ENCODE data around the gene NELFA. TPM values are rescaled to one million over a fixed set of nuclear protein-coding genes. Genes with fewer than 3 reads are reported as not detected.

NELFA gene
- polyA plus RNA-seq, 1 experiment = 9.3 TPM

DNA sequence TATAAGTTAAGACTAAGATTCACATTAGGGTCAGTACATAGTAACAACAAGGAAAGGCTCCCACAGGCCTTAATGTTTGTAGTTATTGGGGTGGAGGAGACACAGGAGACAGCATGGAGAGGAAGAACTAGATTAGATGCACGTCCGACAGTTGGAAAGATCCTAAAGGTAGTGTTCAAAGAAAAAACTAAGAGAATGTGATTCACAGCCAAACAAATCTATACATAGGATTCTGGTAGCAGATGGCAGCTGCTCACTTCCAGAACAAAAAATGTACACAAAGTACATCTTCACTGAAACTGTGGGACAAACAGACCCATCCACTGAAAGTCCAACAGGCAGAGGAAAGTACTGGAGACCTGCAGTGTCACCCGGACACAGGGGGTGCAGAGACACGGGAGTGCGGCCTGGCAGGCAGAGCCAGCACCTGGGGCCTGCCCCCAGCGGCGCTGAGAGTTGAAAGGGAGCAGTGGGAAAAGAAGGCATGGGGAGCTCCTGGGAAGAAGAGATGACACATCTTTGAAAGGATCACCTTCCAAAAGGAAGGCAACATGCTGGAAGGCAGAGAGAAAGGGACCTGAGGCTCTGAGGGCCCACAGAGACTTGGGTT, 40.0 kb downstream of the NELFA start:
- no peaks in the 10 kb centered on the region for H3K27me3 ChIP-seq (ENCODE audit: control insufficient read depth, insufficient read depth, low read length)
- POLR2A ChIA-PET = no interaction called here
- CTCF ChIA-PET = no interaction called here
- no peak overlapping the region for H3K27ac ChIP-seq (ENCODE audit: low read depth, low read length)
- no peak overlapping the region for H3K4me3 ChIP-seq (ENCODE audit: low read depth, low read length)
- TF ChIP-seq, protein P1, sequence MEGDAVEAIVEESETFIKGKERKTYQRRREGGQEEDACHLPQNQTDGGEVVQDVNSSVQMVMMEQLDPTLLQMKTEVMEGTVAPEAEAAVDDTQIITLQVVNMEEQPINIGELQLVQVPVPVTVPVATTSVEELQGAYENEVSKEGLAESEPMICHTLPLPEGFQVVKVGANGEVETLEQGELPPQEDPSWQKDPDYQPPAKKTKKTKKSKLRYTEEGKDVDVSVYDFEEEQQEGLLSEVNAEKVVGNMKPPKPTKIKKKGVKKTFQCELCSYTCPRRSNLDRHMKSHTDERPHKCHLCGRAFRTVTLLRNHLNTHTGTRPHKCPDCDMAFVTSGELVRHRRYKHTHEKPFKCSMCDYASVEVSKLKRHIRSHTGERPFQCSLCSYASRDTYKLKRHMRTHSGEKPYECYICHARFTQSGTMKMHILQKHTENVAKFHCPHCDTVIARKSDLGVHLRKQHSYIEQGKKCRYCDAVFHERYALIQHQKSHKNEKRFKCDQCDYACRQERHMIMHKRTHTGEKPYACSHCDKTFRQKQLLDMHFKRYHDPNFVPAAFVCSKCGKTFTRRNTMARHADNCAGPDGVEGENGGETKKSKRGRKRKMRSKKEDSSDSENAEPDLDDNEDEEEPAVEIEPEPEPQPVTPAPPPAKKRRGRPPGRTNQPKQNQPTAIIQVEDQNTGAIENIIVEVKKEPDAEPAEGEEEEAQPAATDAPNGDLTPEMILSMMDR (IDR thresholded peaks at IDR 0.05; ENCODE audit: low read depth, low read length) = no peak
- no peaks in the 10 kb centered on the region for H3K9me3 ChIP-seq (ENCODE audit: control insufficient read depth, insufficient read depth, low read length)
- no peak for DNase-seq (ENCODE audit: low read depth, low spot score)

DNA sequence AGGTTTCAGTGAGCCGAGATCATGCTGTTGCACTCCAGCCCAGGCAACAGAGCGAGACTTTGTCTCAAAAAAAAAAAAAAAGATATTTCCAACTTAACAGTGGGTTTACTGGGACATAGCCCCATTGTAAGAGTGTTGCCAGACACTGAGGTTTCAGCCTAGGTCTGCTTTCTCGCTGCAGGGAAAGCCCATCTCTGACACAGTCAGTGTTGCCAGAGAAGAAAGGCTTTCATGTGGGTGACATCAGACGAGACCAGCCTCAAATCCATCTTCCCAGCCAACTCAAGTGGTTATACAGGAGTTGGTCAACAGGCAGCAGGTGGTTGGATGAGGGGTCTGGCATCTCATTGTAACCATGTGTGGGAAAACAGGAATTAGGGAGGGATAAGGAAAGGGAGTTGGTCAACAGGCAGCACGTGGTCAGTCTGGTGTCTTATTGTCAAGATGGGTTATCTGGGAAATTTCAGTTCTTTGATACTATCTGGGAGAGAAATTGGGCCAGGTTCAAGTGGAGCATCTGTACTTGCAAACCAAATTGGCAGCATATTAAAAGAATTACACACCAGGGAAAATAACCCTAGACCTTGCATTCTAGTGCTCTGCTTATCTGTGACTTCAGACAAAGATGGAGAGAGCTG, 41.1 kb downstream of the NELFA start:
- H3K27ac ChIP-seq (ENCODE audit: low read depth, low read length) = no peak overlapping the region
- ChIA-PET CTCF (no interaction called here), POLR2A (no interaction called here)
- H3K9me3 ChIP-seq (ENCODE audit: control insufficient read depth, insufficient read depth, low read length) = no peaks in the 10 kb centered on the region
- no peak for DNase-seq (ENCODE audit: low read depth, low spot score)
- TF ChIP-seq, protein P1 (IDR thresholded peaks at IDR 0.05; ENCODE audit: low read depth, low read length) = no peak
- H3K4me3 ChIP-seq (ENCODE audit: low read depth, low read length) = no peak overlapping the region
- H3K27me3 ChIP-seq (ENCODE audit: control insufficient read depth, insufficient read depth, low read length) = no peaks in the 10 kb centered on the region

DNA sequence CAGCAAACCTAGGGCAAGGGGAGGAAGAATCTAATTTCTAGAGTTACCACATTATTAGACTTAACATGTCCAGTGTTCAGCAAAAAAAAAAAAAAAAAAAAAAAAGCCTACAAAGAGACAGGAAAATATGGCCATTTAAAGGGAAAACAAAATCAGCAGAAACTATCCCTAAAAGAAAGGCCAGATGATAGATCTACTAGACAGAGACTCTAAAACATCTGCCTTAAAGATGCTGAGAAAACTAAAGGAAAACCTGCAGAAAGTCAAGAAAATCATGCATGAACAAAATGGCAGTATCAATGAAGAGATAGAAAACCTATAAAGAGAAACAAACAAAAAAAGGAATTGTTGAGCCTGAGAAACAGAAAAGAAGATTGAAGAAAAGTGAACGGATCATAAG, 43.8 kb downstream of the NELFA start:
- no peaks in the 10 kb centered on the region for H3K27me3 ChIP-seq (ENCODE audit: control insufficient read depth, insufficient read depth, low read length)
- H3K4me3 ChIP-seq (ENCODE audit: low read depth, low read length) = no peak overlapping the region
- ChIA-PET POLR2A (no interaction called here), CTCF (no interaction called here)
- TF ChIP-seq, protein P1 (IDR thresholded peaks at IDR 0.05; ENCODE audit: low read depth, low read length) = no peak
- no peak overlapping the region for H3K27ac ChIP-seq (ENCODE audit: low read depth, low read length)
- no peaks in the 10 kb centered on the region for H3K9me3 ChIP-seq (ENCODE audit: control insufficient read depth, insufficient read depth, low read length)
- no peak for DNase-seq (ENCODE audit: low read depth, low spot score)

DNA sequence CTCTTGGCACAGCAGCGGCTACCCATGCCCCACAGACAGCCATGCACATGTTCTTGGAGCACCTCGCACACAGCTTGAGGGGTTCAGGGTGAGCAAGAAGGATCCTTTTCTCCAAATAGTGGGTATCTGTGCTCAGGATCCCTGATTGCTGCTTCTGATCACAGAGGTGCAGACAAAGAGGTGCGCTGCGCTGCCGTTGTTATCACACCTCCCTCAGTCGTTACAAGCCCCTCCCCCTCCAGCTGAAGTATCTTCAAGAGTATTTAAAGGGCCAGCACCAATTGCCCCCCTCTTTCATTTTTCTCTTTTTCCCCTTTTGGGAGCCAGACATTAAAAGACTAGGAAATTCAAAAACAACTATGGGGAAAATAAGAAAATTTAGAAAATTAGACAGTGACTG, 44.3 kb downstream of the NELFA start:
- Histone ChIP-seq H3K9me3 (ENCODE audit: control insufficient read depth, insufficient read depth, low read length) (no peaks in the 10 kb centered on the region), H3K27me3 (ENCODE audit: control insufficient read depth, insufficient read depth, low read length) (no peaks in the 10 kb centered on the region), H3K27ac (ENCODE audit: low read depth, low read length) (no peak overlapping the region), H3K4me3 (ENCODE audit: low read depth, low read length) (no peak overlapping the region)
- POLR2A ChIA-PET = no interaction called here
- TF ChIP-seq, protein P1 (IDR thresholded peaks at IDR 0.05; ENCODE audit: low read depth, low read length) = no peak
- CTCF ChIA-PET = no interaction called here
- no peak for DNase-seq (ENCODE audit: low read depth, low spot score)

DNA sequence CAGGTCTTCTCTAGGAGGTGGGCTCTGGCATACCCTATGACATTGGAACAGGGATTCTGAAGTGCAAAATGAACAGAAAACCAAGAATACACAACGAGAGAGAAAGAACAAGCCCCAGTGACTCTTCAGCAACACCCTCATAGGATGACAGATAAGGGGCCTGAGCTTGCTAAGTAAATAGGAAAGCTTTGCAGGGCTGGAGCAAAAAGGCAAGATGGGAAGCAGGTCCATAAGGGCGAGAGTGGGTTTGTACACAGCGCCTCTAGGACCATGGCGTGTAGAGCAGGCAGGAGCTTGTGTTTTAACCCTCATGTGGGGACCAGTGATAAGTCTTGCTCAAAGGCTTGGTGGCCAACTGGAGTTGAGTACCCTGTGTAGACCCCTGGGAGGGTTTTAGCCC, 45.8 kb downstream of the NELFA start:
- Histone ChIP-seq H3K4me3 (ENCODE audit: low read depth, low read length) (no peak overlapping the region), H3K27ac (ENCODE audit: low read depth, low read length) (no peak overlapping the region), H3K9me3 (ENCODE audit: control insufficient read depth, insufficient read depth, low read length) (no peaks in the 10 kb centered on the region), H3K27me3 (ENCODE audit: control insufficient read depth, insufficient read depth, low read length) (no peaks in the 10 kb centered on the region)
- TF ChIP-seq, protein P1 (IDR thresholded peaks at IDR 0.05; ENCODE audit: low read depth, low read length) = no peak
- CTCF ChIA-PET = no interaction called here
- DNase-seq (ENCODE audit: low read depth, low spot score) = no peak
- POLR2A ChIA-PET = no interaction called here

Measured in AG04450 (cell line).